B cell (primary cell): ENCODE measurements around the gene MESP2.

Source experiments
- CTCF ChIP-seq: fragments of 200-600 bp; IDR thresholded peaks from one replicate; pipeline ENCODE4 v1.8.0; 2022; ENCODE audit warnings: antibody characterized with exemption, mild to moderate bottlenecking
- EZH2 ChIP-seq: IDR thresholded peaks from 2 replicates; pipeline ENCODE4 v1.6.1; 2012; ENCODE audit warnings: borderline replicate concordance, low read depth, mild to moderate bottlenecking, moderate library complexity, low read length; ENCODE audit not compliant: insufficient read depth, poor library complexity, severe bottlenecking

GRCh38 chr15:89799918-89800498, 23.9 kb downstream of the MESP2 start:
- TF ChIP-seq CTCF (no peak), EZH2 (no peak)
